Activated CD8-positive, alpha-beta memory T cell treated with anti-CD3 and anti-CD28 coated beads, Interleukin-2, amount 10 ng/mL, durations not matched to agents 7 days and 5 days (primary cell): ENCODE data around the gene STAT3. TPM values are rescaled to one million over a fixed set of nuclear protein-coding genes. Genes with fewer than 3 reads are reported as not detected.
"Not testable (repeated sequence)": the region's sequence is repeated elsewhere in the genome, so short reads cannot be mapped to it uniquely, and the experiment has no call there.

Source experiments
- ATAC-seq: fragments of 150-1000 bp; cut with Tn5 transposase; one replicate; pipeline ENCODE4 v1.10.0; 2021; ENCODE audit warnings: moderate library complexity
- CTCF ChIA-PET: fragments of 350-600 bp; sonication (Branson Sonifier 250); formaldehyde crosslinking; loops from one replicate; lab custom pipeline; 2021; ENCODE audit warnings: antibody characterized with exemption; lab: Charles Lee
- DNase-seq: peaks from one replicate; pipeline ENCODE4 v3.0.0-alpha.2; 2020
- H3K27ac Mint-ChIP-seq: one replicate; pipeline ENCODE4 v1.8.0; 2021; ENCODE audit warnings: mild to moderate bottlenecking, mixed read lengths
- H3K27me3 Mint-ChIP-seq: one replicate; pipeline ENCODE4 v1.8.0; 2021; ENCODE audit warnings: mixed read lengths
- H3K36me3 Mint-ChIP-seq: one replicate; pipeline ENCODE4 v1.8.0; 2021; ENCODE audit warnings: mild to moderate bottlenecking, mixed read lengths
- H3K4me1 Mint-ChIP-seq: one replicate; pipeline ENCODE4 v1.8.0; 2021; ENCODE audit warnings: mixed read lengths
- H3K4me3 Mint-ChIP-seq: one replicate; pipeline ENCODE4 v1.8.0; 2021; ENCODE audit warnings: mild to moderate bottlenecking, moderate library complexity, mixed read lengths
- H3K9me3 Mint-ChIP-seq: one replicate; pipeline ENCODE4 v1.8.0; 2022; ENCODE audit warnings: low read depth, mixed read lengths
- total RNA-seq, 2 experiments: library from RNA; stranded (reverse); gene quantifications; one replicate each; pipeline ENCODE4 v1.2.3, GENCODE V29; 2021

Gene STAT3
- total RNA-seq, 2 experiments from 2014 or later, result 90.5 to 97.6 TPM

- peak; percentile 86 for ATAC-seq
- CTCF ChIA-PET, result interaction anchor here (0.7 to 31.0 kb wide), 34 partner anchors 9 to 286 kb away, joined by 3 to 967 read pairs (median 4); partner anchors contain the start of genes CAVIN1, GHDC, KAT2A and KCNH4
- peaks cover 39% of the 10 kb centered on the region for H3K36me3 Mint-ChIP-seq
- DNase-seq, result peak; percentile 85
- H3K9me3 Mint-ChIP-seq, result no peaks in the 10 kb centered on the region
- H3K27me3 Mint-ChIP-seq, result no peaks in the 10 kb centered on the region
- H3K27ac Mint-ChIP-seq, result peak overlapping the region; percentile 34
- peak overlapping the region; percentile 9 for H3K4me3 Mint-ChIP-seq
- peaks cover 33% of the 10 kb centered on the region for H3K4me1 Mint-ChIP-seq
Observed at GRCh38 chr17:42312285-42313130, 75.7 kb downstream of the STAT3 start.

- DNase-seq (no peak), ATAC-seq (no peak)
- Mint-ChIP-seq H3K4me1 (peaks cover 33% of the 10 kb centered on the region), H3K4me3 (no peak overlapping the region), H3K36me3 (peaks cover 43% of the 10 kb centered on the region), H3K27me3 (no peaks in the 10 kb centered on the region), H3K27ac (peak overlapping the region; percentile 34), H3K9me3 (no peaks in the 10 kb centered on the region)
- CTCF ChIA-PET, result interaction anchor here (0.7 to 31.0 kb wide), 31 partner anchors 9 to 252 kb away, joined by 3 to 967 read pairs (median 5); partner anchors contain the start of genes CAVIN1, GHDC, KAT2A and KCNH4
Observed at GRCh38 chr17:42312035-42312284, 76.3 kb downstream of the STAT3 start.

GRCh38 chr17:42311240-42312034 lies 76.8 kb downstream of the STAT3 start:
- H3K9me3 Mint-ChIP-seq, result no peaks in the 10 kb centered on the region

GRCh38 chr17:42310787-42311215 lies 77.4 kb downstream of the STAT3 start:
- CTCF ChIA-PET, result interaction anchor here (1.7 to 31.0 kb wide), 9 partner anchors 9 to 216 kb away, joined by 5 to 967 read pairs (median 15); partner anchors contain the start of genes STAT3 and STAT5A
- peaks cover 29% of the 10 kb centered on the region for H3K4me1 Mint-ChIP-seq
- H3K27ac Mint-ChIP-seq, result no peak overlapping the region
- H3K4me3 Mint-ChIP-seq, result no peak overlapping the region
- ATAC-seq, result no peak
- H3K9me3 Mint-ChIP-seq, result no peaks in the 10 kb centered on the region
- no peaks in the 10 kb centered on the region for H3K27me3 Mint-ChIP-seq
- no peak for DNase-seq
- H3K36me3 Mint-ChIP-seq, result peaks cover 43% of the 10 kb centered on the region

More at GRCh38 chr17:42311240-42312034, 76.8 kb downstream of the STAT3 start:
- H3K27ac Mint-ChIP-seq, result peak overlapping the region; percentile 34
- peaks cover 31% of the 10 kb centered on the region for H3K4me1 Mint-ChIP-seq
- peaks cover 40% of the 10 kb centered on the region for H3K36me3 Mint-ChIP-seq
- CTCF ChIA-PET, result interaction anchor here (0.7 to 31.0 kb wide), 24 partner anchors 9 to 252 kb away, joined by 3 to 967 read pairs (median 5); partner anchors contain the start of genes GHDC, KAT2A, STAT3 and STAT5A
- H3K4me3 Mint-ChIP-seq, result no peak overlapping the region
- DNase-seq, result no peak
- no peak for ATAC-seq
- H3K27me3 Mint-ChIP-seq, result no peaks in the 10 kb centered on the region

- ATAC-seq (no peak), DNase-seq (no peak)
- Mint-ChIP-seq H3K4me3 (no peak overlapping the region), H3K36me3 (peaks cover 39% of the 10 kb centered on the region), H3K4me1 (peaks cover 23% of the 10 kb centered on the region), H3K9me3 (no peaks in the 10 kb centered on the region), H3K27ac (no peak overlapping the region), H3K27me3 (no peaks in the 10 kb centered on the region)
- CTCF ChIA-PET, result interaction anchor here (1.7 to 31.0 kb wide), 7 partner anchors 8 to 217 kb away, joined by 5 to 967 read pairs (median 15); partner anchors contain the start of gene STAT3
Observed at GRCh38 chr17:42309986-42310786, 78.1 kb downstream of the STAT3 start.

GRCh38 chr17:42309142-42309541 lies 79.1 kb downstream of the STAT3 start:
- DNase-seq (no peak), ATAC-seq (no peak)
- no peaks in the 10 kb centered on the region for H3K27me3 Mint-ChIP-seq
- CTCF ChIA-PET, result interaction anchor here (0.8 to 31.0 kb wide), 5 partner anchors 8 to 218 kb away, joined by 3 to 967 read pairs (median 7); partner anchors contain the start of gene STAT3
- peaks cover 43% of the 10 kb centered on the region for H3K36me3 Mint-ChIP-seq
- no peaks in the 10 kb centered on the region for H3K9me3 Mint-ChIP-seq
- H3K27ac Mint-ChIP-seq, result no peak overlapping the region
- H3K4me3 Mint-ChIP-seq, result no peak overlapping the region
- H3K4me1 Mint-ChIP-seq, result peaks cover 19% of the 10 kb centered on the region

- peaks cover 43% of the 10 kb centered on the region for H3K36me3 Mint-ChIP-seq
- no peak overlapping the region for H3K27ac Mint-ChIP-seq
- peaks cover 12% of the 10 kb centered on the region for H3K4me1 Mint-ChIP-seq
- no peaks in the 10 kb centered on the region for H3K27me3 Mint-ChIP-seq
- DNase-seq (no peak), ATAC-seq (no peak)
- no peak overlapping the region for H3K4me3 Mint-ChIP-seq
- CTCF ChIA-PET, result interaction anchor here (0.8 to 31.0 kb wide), 5 partner anchors 9 to 133 kb away, joined by 3 to 967 read pairs (median 5); partner anchors contain the start of gene STAT3
- no peaks in the 10 kb centered on the region for H3K9me3 Mint-ChIP-seq
Observed at GRCh38 chr17:42308446-42308845, 79.8 kb downstream of the STAT3 start.

GRCh38 chr17:42307362-42307927 lies 80.8 kb downstream of the STAT3 start:
- CTCF ChIA-PET, result interaction anchor here (1.0 to 31.0 kb wide), 3 partner anchors 85 to 134 kb away, joined by 3 to 967 read pairs (median 5); partner anchors contain the start of gene STAT3
- DNase-seq, result no peak
- H3K36me3 Mint-ChIP-seq, result peaks cover 46% of the 10 kb centered on the region
- peaks cover 8% of the 10 kb centered on the region for H3K4me1 Mint-ChIP-seq
- H3K27me3 Mint-ChIP-seq, result no peaks in the 10 kb centered on the region
- no peak overlapping the region for H3K4me3 Mint-ChIP-seq
- no peak overlapping the region for H3K27ac Mint-ChIP-seq
- ATAC-seq, result no peak
- no peaks in the 10 kb centered on the region for H3K9me3 Mint-ChIP-seq

GRCh38 chr17:42306385-42306667 lies 81.9 kb downstream of the STAT3 start:
- H3K9me3 Mint-ChIP-seq, result no peaks in the 10 kb centered on the region
- peaks cover 1% of the 10 kb centered on the region for H3K4me1 Mint-ChIP-seq
- CTCF ChIA-PET, result no interaction called here
- no peak overlapping the region for H3K27ac Mint-ChIP-seq
- H3K4me3 Mint-ChIP-seq, result no peak overlapping the region
- no peaks in the 10 kb centered on the region for H3K27me3 Mint-ChIP-seq
- DNase-seq (no peak), ATAC-seq (no peak)
- peaks cover 53% of the 10 kb centered on the region for H3K36me3 Mint-ChIP-seq

GRCh38 chr17:42305543-42306384 lies 82.5 kb downstream of the STAT3 start:
- DNase-seq, result no peak
- peaks cover 55% of the 10 kb centered on the region for H3K36me3 Mint-ChIP-seq
- no peaks in the 10 kb centered on the region for H3K9me3 Mint-ChIP-seq
- CTCF ChIA-PET, result interaction anchor here (0.9 kb wide), 1 partner anchor 17 kb away, joined by 4 read pairs; the partner anchor contains the start of gene STAT5A
- H3K27ac Mint-ChIP-seq, result peak overlapping the region; percentile 7
- H3K4me1 Mint-ChIP-seq, result no peaks in the 10 kb centered on the region
- no peak overlapping the region for H3K4me3 Mint-ChIP-seq
- peak; percentile 10 for ATAC-seq
- no peaks in the 10 kb centered on the region for H3K27me3 Mint-ChIP-seq

GRCh38 chr17:42305031-42305330 lies 83.3 kb downstream of the STAT3 start:
- H3K27ac Mint-ChIP-seq, H3K4me3 Mint-ChIP-seq, H3K27me3 Mint-ChIP-seq, H3K4me1 Mint-ChIP-seq, DNase-seq, H3K9me3 Mint-ChIP-seq, ATAC-seq: not testable (repeated sequence)
- CTCF ChIA-PET, result interaction anchor here (0.9 kb wide), 1 partner anchor 17 kb away, joined by 4 read pairs; the partner anchor contains the start of gene STAT5A
- peaks cover 52% of the 10 kb centered on the region for H3K36me3 Mint-ChIP-seq
